Measurements from ENCODE around the gene CDK18. TPM values are rescaled to one million over a fixed set of nuclear protein-coding genes. Genes with fewer than 3 reads are reported as not detected.
A peak's percentile ranks its signal among the peaks of the same experiment; 100 is the strongest.

The CDK18 gene
- total RNA-seq: 1.9 and 2.6 TPM in 2 replicates

GRCh38 chr1:205504311-205505075 lies at the start of gene CDK18:
CDK18 (plus strand) TSS chr1:205504669; CDS start chr1:205523168, 18,499 bp downstream.
- ATAC-seq (ENCODE audit: low read depth): peak; percentile 79
- peak within 1 kb of the TSS; percentile 81 for H3K4me3 Mint-ChIP-seq
- peak; percentile 41 for DNase-seq
- intact Hi-C loops (cut with micrococcal nuclease): no loop called here
- no peaks in the 10 kb centered on the region for H3K36me3 Mint-ChIP-seq (ENCODE audit: low read depth)
- H3K27me3 Mint-ChIP-seq: no peaks in the 10 kb centered on the region
- H3K27ac Mint-ChIP-seq: no peak within 1 kb of the TSS
- CTCF ChIA-PET: no interaction called here
- H3K4me1 Mint-ChIP-seq: peaks cover 13% of the 10 kb centered on the region
- no peaks in the 10 kb centered on the region for H3K9me3 Mint-ChIP-seq
- POLR2A ChIA-PET: interaction anchor here (0.6 to 0.7 kb wide), 2 partner anchors 116 to 259 kb away, joined by 6 to 12 read pairs; no protein-coding TSS in a partner anchor
- no peak for TF ChIP-seq CTCF (IDR thresholded peaks at IDR 0.05)

- ATAC-seq (ENCODE audit: low read depth): no peak
- no peak for DNase-seq
- Mint-ChIP-seq H3K9me3 (no peaks in the 10 kb centered on the region), H3K4me1 (peaks cover 19% of the 10 kb centered on the region), H3K27me3 (peaks cover 54% of the 10 kb centered on the region), H3K36me3 (ENCODE audit: low read depth) (no peaks in the 10 kb centered on the region), H3K4me3 (peak overlapping the region; percentile 46), H3K27ac (no peak overlapping the region)
- intact Hi-C loops (cut with micrococcal nuclease): no loop called here
- no peak for TF ChIP-seq CTCF (IDR thresholded peaks at IDR 0.05)
- POLR2A ChIA-PET: interaction anchor here (0.7 to 1.0 kb wide), 2 partner anchors 14 to 222 kb away, joined by 3 read pairs; no protein-coding TSS in a partner anchor
- CTCF ChIA-PET: no interaction called here
These were observed 49.5 kb upstream of the CDK18 start for GRCh38 chr1:205454903-205455335.

- POLR2A ChIA-PET: interaction anchor here (1.0 to 1.2 kb wide), 3 partner anchors 11 to 15 kb away, joined by 3 to 4 read pairs (median 3); no protein-coding TSS in a partner anchor
These were observed 48.7 kb upstream of the CDK18 start, which contains the start of gene BLACAT1 for GRCh38 chr1:205455581-205456382. BLACAT1 (minus strand) TSS chr1:205456045.

GRCh38 chr1:205456383-205456867 lies 48.0 kb upstream of the CDK18 start:
- POLR2A ChIA-PET: interaction anchor here (1.1 to 1.2 kb wide), 2 partner anchors 11 to 16 kb away, joined by 3 to 4 read pairs; no protein-coding TSS in a partner anchor
- TF ChIP-seq CTCF (IDR thresholded peaks at IDR 0.05): no peak

More at GRCh38 chr1:205455581-205456382, 48.7 kb upstream of the CDK18 start, which contains the start of gene BLACAT1:
- peak within 1 kb of the TSS; percentile 79 for H3K4me3 Mint-ChIP-seq
- no peak for TF ChIP-seq CTCF (IDR thresholded peaks at IDR 0.05)
- peaks cover 53% of the 10 kb centered on the region for H3K27me3 Mint-ChIP-seq
- DNase-seq (no peak), ATAC-seq (ENCODE audit: low read depth) (no peak)
- H3K9me3 Mint-ChIP-seq: no peaks in the 10 kb centered on the region
- H3K27ac Mint-ChIP-seq: no peak within 1 kb of the TSS
- intact Hi-C loops (cut with micrococcal nuclease): no loop called here
- CTCF ChIA-PET: interaction anchor here (1.4 to 2.0 kb wide), 2 partner anchors 102 to 182 kb away, joined by 4 read pairs; no protein-coding TSS in a partner anchor
- no peaks in the 10 kb centered on the region for H3K36me3 Mint-ChIP-seq (ENCODE audit: low read depth)
- peaks cover 19% of the 10 kb centered on the region for H3K4me1 Mint-ChIP-seq

More at GRCh38 chr1:205456383-205456867, 48.0 kb upstream of the CDK18 start:
- peaks cover 19% of the 10 kb centered on the region for H3K4me1 Mint-ChIP-seq
- CTCF ChIA-PET: interaction anchor here (1.2 to 2.0 kb wide), 3 partner anchors 102 to 200 kb away, joined by 3 to 4 read pairs (median 4); no protein-coding TSS in a partner anchor
- H3K4me3 Mint-ChIP-seq: peak overlapping the region; percentile 79
- ATAC-seq (ENCODE audit: low read depth): no peak
- DNase-seq: no peak
- intact Hi-C loops (cut with micrococcal nuclease): no loop called here
- no peaks in the 10 kb centered on the region for H3K36me3 Mint-ChIP-seq (ENCODE audit: low read depth)
- H3K27me3 Mint-ChIP-seq: peaks cover 52% of the 10 kb centered on the region
- H3K9me3 Mint-ChIP-seq: no peaks in the 10 kb centered on the region
- H3K27ac Mint-ChIP-seq: no peak overlapping the region

Data from activated B cell treated with CpG ODN at 0.5 μM for 24 hours (primary cell).